GM18511 (cell line): ENCODE measurements around the gene NID2.

Source experiments
- ATAC-seq: cut with Tn5 transposase; IDR thresholded peaks from one replicate; pipeline ENCODE4 v1.9.1; 2021; ENCODE audit warnings: mild to moderate bottlenecking, moderate library complexity; ENCODE audit not compliant: unreplicated experiment

The NID2 gene

DNA sequence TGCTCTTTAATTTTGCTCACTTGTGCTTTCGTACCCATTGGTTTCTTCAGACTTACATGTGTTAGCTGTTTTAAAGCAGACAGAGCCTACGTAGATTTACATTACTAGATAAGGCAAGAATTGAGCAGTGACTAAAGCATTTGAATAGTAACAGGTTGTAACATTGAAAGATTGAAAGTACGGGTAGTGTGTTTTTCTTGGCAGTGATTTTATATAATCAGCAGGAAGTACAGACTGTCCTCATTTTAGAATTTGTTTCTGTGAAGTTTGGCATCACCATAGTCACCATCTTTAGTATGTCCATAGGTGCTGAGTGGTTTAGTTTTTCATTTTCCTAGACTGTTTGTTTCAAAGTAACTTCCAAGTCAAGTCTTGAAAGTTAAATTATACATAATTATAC lies 65.5 kb downstream of the NID2 start:
- no peak for ATAC-seq

DNA sequence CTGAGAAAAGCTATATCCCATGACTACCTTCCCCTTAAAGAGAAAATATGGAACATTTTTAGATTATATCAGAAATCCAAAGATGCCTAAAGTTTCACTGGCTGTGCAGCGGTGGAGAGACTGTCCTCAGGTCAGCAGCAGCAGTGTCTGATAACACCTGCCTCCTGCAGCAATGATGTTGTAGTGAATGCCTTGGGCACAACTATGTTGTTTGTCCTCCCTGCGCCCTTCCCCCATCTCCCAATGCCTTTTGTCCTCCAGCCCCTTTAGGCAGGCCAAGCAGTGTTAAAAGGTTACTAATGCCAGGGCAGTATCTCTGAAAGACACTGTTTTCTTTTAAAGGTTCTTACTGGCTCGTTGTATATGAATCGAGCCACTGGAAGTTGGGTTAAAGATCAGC lies 66.3 kb downstream of the NID2 start:
- no peak for ATAC-seq

GRCh38 chr14:52000696-52001095 lies 68.2 kb downstream of the NID2 start:
- ATAC-seq, result no peak

GRCh38 chr14:52000019-52000582 lies 68.8 kb downstream of the NID2 start:
- ATAC-seq, result no peak

DNA sequence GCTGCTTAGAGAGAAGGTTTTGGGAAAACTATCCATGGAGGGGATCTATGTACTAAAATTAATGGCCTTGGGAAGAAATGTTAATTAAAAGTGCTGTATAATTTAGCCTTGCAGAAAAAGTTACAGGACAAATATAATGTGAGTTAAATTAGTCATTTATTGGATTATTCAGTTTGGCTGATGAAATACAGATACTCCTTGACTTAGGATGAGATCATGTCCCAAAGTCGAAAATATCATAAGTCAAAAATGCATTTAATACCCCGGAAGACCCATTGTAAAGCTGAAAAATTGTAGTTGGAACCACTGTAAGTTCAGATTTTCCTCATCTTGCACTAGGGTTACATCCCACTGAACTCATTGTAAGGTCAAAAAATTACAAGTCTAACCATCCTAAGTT lies 69.8 kb downstream of the NID2 start:
- ATAC-seq, result no peak

DNA sequence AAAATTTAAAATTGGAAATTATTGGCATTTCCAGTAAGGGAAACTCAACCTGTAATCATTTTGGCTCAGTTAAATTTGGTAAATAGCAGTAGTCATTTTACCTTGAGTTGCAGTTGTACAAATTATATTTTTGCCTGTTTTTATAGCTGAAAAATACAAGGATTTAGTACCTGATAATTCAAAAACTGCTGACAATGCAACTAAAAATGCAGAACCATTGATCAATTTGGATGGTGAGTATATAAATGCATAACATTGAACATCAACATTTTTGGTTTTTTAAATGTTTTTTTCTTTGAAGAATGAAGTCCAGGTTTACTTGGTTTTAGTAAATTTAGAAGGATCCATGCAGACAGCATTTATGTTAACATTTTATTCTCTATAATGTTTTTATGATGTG lies 70.5 kb downstream of the NID2 start:
- ATAC-seq, result no peak

DNA sequence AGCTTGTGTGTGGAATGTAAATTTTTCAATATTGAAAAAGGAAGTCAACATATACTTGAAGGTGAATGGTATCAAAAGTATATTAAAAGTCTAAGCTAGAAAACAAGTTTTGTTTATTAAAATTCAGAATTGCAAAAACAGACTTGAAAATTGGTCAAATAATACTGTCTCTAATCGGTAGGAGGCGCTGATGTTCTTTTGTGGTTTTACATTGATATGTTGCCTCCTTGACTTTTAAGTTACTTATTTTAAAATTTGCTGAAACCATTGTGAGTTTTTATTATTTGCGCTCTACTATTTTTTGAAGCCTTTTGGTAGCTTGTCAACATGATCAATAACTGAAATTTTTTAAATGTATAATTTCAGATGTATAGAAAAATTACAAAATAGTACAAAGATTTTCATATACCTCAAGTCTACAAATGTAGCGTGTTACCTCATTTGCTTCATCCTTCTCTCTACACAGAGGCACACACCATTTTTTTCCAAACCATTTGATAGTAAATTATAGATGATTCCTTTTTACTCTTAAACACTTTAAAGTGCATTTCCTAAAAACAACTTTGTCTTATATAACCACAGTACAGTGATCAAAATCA lies 72.6 kb downstream of the NID2 start:
- ATAC-seq, result no peak

DNA sequence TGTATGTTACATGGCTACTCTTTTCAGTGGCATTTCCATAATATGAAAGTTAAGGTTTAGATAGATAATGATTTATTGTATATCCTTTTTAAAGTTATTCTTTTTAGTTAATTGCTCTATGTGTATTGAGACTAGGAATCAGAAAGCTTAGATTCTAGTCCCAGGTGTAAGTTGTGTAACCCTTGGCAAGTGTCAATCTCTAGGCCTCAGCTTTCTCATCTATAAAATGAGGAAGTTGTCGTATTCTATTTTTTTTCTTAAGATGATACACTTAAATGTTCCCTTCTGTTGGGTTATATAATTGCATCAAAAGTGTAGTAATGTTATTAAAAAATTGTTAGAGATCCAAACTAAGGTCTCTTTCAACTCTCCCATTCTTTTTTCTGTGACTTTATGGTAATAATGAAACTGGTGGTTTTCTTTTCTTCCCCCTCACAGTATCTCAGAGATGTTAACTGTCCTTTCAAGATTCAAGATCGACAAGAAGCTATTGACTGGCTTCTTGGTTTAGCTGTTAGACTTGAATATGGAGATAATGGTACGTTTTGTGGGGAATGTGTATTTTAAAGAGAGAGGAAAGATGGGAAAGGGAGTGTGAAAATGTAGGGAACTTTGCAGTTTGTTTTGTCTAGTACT lies 75.5 kb downstream of the NID2 start:
- no peak for ATAC-seq

DNA sequence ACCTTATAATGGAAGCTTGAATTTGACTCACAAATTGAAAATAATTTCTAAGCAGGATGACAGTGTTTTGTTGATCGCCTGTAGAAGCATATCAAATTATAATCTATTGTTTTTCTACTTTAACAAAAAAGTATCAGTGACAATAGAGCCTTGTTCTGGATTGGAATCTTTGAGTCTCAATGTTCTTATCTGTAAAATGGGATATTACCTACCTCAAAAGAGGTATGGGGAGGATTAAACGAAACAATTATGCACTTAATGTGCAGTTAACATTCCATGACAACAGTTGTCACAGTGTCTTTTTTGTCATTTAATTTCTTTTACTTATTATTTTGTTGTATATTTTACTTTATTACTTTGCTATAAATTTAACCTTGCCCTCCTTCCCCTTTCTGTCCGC lies 78.4 kb downstream of the NID2 start:
- ATAC-seq, result no peak

GRCh38 chr14:51989293-51990234 lies 79.3 kb downstream of the NID2 start, which contains the start of gene RTRAF:
TSS of gene RTRAF (plus strand) at chr14:51989546. CDS start at chr14:51989640, 94 bp downstream.
- peak; percentile 96 for ATAC-seq

GRCh38 chr14:51988221-51988620 lies 80.6 kb downstream of the NID2 start:
- no peak for ATAC-seq

DNA sequence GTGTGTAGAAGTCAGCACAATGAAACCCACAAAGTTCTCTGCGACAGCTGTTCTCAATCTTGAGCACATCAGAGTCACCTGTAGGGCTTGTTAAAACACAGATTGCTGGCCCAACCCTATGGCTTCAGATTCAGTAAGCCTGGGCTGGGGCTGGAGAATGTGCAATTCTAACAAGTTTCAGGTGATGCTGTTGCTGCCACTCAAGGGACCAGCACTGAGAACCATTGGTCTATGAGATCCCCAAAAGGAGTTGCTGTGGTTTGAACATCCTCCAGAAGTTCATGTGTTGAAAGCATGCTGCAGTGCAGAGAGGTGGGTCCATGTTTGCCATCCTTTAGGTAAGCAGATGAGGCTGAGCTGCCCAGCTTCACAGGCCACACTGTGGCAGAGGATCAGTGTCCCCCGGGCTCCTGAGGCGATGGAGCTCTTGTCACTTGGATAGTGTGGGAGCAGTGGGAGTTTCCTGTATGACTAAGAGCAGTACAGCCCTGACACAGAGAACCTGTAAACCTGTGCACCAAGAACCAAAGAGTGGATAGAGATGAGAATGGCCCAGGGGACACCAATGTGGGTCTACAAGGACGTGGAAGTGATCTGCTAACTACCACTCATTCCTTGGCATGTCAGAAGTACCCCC lies 87.5 kb downstream of the NID2 start:
- ATAC-seq, result peak; percentile 72

- ATAC-seq, result peak; percentile 61
Observed at GRCh38 chr14:51979088-51979709, 89.7 kb downstream of the NID2 start.

DNA sequence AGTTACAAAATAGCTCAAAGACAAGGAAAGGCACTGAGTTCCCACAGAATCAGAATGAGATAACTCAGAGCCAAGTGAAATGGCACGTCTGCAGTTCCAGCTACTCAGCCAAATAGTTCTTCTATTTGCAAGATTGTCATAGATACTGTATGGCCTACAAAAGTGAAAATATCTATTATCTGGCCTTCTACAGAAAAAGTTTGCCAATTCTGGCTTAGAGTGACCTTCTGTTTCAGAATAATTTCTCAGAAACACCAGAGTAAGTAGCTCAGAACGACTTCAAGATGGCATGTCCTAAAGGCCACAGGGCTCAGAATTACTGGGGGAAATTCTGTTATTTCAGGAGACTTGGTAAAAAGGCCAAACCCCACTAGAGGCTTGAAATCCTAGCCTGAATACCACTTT lies 90.2 kb downstream of the NID2 start:
- no peak for ATAC-seq

DNA sequence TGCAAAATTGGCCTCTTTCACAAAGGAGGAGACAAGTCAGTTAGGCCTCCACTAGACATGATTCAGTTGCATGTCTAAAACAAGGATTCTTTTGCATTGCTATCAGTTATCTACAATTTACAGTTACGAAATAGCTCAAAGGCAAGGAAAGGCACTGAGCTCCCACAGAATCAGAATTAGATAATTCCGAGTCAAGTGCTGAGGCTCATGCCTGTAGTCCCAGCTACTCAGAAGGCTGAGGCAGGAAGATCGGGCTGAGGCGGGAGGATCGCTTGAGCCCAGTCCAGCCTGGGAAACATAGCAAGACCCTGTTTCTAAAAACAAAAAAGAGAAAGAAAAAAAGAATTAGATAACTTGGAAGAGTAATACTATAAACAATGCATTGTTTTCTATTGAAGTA lies 91.8 kb downstream of the NID2 start:
- no peak for ATAC-seq

GRCh38 chr14:51972566-51972965 lies 96.3 kb downstream of the NID2 start:
- no peak for ATAC-seq

GRCh38 chr14:51969852-51970540 lies 98.9 kb downstream of the NID2 start:
- ATAC-seq, result no peak

GRCh38 chr14:51967521-51967920 lies 101.3 kb downstream of the NID2 start:
- no peak for ATAC-seq

DNA sequence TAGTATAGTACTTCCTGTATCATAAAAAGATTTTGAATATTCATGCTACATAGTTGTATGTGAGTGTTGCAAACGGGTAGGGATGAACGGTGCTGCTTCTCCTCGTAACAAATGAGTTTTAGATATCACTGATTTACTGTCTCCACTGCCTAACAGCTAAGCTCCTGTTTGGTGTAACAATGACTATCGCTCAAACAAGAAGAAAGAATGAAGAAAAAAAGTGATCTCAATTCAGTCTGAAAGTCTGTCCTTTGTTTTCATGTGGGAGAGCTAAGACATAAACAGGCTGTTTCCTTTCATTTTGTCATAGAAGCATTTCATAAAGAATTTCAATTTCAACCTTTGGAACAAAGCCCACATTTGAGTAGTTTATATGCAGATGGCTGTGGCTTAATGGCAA lies 105.6 kb downstream of the NID2 start:
- ATAC-seq, result no peak

- no peak for ATAC-seq
Observed at GRCh38 chr14:51962711-51963110, 106.1 kb downstream of the NID2 start.
